Uterus (tissue), 2 donors: Measurements from ENCODE around the gene ITGA6.

ENCODE experiments used
- CTCF ChIP-seq, 4 experiments: fragments of 200-600 bp in 2 of 4; fragments of 450-650 bp in 2 of 4; sonication (generic) in 2 of 4; IDR thresholded peaks; one replicate each; pipeline ENCODE4 v1.5.1; 2016 to 2019; ENCODE audit warnings: antibody characterized with exemption in 4 of 4, mild to moderate bottlenecking in 2 of 4, moderate library complexity in 1 of 4
- POLR2A ChIP-seq, 2 donors: fragments of 450-650 bp; IDR thresholded peaks; one replicate each; pipeline ENCODE4 v1.6.1; 2016; ENCODE audit warnings: antibody characterized with exemption in 2 of 2, mild to moderate bottlenecking in 1 of 2, moderate library complexity in 1 of 2

- TF ChIP-seq CTCF (IDR thresholded peaks at IDR 0.05) (no peak), POLR2A (IDR thresholded peaks at IDR 0.05) (no peak)
These were observed 25.5 kb downstream of the ITGA6 start for GRCh38 chr2:172452845-172453244.
